ENCODE data around the gene SECISBP2L.

DNA sequence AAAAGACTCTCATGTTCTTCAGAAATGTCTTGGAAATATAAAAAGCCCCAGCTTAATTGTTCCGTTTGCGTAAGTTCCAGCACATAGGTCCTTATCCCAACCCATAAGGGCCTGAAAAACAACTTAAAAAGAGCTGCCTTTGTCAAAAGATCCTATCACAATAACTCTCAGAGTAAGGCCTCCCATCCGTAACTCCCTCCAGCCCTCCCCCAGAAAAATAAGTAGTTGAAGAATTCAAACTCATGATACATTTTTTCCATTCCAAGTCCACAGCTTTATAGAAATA is 38.0 kb upstream of the SECISBP2L start:
- TF ChIP-seq EZH2 (IDR thresholded peaks at IDR 0.05; ENCODE audit: borderline replicate concordance, low read depth, low read length, poor library complexity, severe bottlenecking) (no peak), CTCF (conservative IDR thresholded peaks at IDR 0.05; ENCODE audit: low read depth, low read length) (no peak)

All from A673 (cell line).